NCI-H2081 (cell line): ENCODE results near the gene LRP8.
"Not testable (repeated sequence)": the region's sequence is repeated elsewhere in the genome, so short reads cannot be mapped to it uniquely, and the experiment has no call there.

Source experiments
- DNase-seq, 2 experiments: peaks; one replicate each; lab custom pipeline; 2025; lab: John Stamatoyannopoulos, UW

Gene LRP8

GRCh38 chr1:53284224-53285020 lies 43.4 kb downstream of the LRP8 start:
- no peak for DNase-seq

- not testable (repeated sequence) for DNase-seq
These were observed 44.7 kb downstream of the LRP8 start for GRCh38 chr1:53283156-53283555.

- DNase-seq = no peak
These were observed 46.7 kb downstream of the LRP8 start for GRCh38 chr1:53281133-53281532.

GRCh38 chr1:53280496-53280895 lies 47.4 kb downstream of the LRP8 start:
- no peak for DNase-seq

DNA sequence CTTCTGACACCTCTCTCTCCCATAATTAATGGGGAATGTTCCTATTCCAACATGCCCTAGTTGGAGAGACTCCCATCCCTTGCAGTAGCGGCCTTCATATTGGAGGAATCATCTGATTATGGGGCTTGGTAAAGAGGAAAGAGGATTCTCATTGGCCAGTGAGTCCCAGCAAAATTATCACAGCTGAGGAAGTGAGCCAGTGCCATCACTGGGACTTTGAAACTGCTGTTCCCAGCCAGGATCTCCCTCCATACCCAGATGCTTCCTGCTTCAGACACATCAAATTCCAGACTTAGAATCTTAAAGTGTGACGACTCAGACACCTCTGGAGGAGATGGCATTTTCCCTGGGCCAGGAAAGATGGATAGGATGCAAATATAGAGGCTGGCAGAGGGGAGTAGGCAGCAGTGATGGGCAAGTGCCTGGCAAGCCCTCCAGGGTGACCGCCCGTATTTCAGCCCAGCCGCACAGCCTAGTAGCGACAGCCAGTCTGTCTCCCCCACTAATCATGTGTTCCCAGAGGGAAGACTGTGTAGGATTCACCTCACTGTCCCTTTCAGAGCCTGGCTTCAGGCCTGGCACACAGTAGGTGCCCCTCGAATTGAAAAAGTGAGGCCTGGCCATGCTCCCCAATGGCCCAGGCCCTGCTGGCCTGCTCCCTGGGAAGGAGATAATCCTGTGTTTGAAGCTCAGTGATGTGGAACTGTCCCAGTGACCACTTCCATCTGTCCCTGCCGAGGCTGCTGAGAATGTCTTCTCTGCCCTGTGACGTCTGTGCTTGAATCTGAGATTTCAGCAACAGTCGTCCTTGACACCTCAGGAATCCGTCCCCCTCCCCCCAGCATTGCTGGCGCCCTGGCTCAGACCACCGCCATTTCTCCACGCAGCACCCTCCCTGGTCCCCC lies 48.3 kb downstream of the LRP8 start:
- DNase-seq = no peak

DNA sequence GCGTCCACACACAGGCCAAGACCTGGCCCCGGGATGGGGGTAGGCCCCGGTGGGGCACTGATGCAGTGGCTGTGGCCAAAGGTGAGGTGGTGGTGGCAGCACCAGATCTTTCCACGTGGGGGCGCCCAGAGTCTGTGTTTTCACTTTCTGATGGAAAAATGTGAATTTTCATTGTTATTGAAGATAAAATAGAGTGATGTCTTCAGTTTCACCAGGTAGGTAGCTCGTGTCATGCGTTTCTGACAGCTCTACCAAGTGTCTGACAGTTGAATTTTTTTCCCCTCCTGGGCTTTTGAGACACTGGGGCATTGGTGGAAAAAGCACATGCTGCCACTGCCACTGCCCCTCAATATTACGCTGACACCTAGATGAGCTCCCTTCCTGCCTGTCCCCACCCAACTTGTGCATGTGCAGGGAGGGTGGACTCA lies 49.6 kb downstream of the LRP8 start:
- DNase-seq = peak; percentile 8 to 10

DNA sequence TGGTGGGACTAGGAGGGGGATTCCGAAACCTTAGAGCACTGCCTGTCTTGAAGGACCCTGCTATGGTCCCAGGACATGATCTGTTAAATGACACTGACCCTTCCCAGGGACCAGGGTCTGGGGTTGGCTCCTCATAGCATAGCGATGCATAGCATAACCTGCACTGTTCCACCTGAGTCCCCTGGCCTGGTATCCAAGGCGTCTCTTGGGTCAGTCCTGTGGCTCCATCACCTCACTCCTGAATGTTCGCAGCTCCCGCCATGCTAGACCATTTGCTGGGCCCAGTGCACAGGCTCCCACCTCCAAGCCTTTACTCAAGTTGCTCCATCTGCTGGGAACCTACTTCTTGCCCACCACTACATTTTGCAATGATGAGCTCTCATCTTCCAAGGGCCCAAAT lies 50.5 kb downstream of the LRP8 start:
- no peak for DNase-seq

DNA sequence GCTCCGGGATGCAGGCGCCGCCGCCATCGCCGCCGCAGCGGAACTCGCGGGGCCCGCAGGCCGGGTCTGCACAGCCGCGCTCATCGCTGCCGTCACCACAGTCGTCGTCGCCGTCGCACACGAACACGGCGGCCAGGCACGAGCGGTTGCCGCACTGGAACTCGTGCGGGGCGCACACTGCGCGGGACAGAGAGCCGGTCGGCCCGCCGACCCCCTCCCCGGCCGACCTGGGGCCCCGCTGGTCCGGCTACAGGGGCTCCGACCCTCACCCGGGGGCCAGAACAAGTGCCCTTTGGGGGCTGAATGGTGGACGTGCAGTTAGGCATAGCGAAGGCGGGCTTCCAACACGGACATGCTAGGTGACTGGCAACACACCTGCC lies 51.0 kb downstream of the LRP8 start:
- no peak for DNase-seq

DNA sequence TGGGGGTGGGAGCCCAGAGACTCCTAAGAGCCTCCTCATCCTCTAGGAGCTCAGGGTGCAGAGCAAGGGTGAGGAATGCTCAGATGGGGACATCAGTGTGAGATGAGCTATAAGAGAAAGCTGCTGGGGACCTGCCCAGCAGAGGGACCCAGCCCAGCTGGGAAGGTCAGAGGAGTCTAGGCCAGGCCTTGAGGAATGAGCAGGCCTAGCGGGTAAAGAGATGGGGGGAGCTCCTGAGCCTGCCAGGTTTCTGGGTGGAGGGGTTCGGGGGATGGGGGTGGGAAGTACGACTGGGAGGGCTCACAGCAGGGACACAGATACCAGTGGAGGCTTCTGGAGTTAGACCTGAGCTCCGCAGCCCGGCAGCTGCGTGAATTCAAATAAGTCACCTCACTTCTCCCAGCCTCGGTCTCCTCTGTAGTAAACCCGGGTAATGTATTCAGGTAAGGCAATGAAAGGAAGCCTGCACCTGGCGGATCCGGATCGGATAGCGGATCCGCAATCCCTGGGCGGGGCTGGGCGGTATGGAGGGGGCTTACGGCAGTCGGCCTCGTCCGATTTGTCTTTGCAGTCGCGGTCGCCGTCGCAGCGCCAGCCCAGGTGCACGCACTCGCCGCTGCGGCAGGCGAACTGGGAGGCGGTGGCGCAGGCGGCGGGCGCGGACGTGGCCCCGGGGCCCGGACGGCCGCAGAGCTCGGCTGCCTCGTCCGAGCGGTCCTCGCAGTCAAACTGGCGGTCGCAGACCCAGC lies 51.5 kb downstream of the LRP8 start:
- no peak for DNase-seq

DNA sequence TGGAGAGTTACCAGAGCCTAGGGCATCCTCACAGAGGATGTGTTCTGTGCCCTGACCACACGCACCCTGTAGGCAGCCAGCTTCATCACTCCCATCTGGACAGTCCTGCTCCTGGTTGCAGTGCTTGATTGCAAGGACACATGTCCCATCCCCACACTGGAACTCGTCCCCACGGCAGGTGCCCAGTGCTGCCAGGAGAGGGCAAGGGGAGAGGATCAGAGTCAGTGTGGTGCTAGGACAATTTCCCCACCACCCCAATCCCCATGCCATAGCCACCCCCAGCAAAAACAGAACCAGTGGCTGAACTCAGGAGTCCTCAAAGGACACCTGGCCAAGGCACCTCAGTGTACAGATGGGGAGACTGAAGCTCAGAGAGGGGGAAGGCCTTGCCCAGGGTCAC lies 52.3 kb downstream of the LRP8 start:
- no peak for DNase-seq

GRCh38 chr1:53274541-53275185 lies 53.2 kb downstream of the LRP8 start:
- no peak for DNase-seq

GRCh38 chr1:53274026-53274425 lies 53.8 kb downstream of the LRP8 start:
- no peak for DNase-seq

GRCh38 chr1:53273526-53273925 lies 54.3 kb downstream of the LRP8 start:
- no peak for DNase-seq

DNA sequence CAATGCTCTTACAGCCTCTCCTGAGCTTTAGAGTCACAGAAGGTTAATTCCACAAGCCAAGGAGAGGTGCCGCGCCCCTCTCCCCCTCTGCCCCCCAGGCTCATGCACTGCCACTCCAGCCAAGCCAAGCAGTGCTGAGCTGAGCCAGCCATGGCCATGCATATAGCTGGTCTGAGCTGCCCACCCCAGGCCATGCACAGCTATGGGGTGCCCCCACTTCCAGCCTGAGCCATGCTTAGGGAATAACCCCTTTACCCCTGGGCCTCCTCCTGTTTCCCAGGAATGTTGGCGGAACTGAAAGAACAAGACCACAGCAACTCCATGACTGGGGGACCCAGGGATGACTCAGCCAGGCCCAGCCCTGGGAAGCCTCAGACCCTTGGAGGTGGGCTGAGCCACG lies 55.5 kb downstream of the LRP8 start:
- no peak for DNase-seq

DNA sequence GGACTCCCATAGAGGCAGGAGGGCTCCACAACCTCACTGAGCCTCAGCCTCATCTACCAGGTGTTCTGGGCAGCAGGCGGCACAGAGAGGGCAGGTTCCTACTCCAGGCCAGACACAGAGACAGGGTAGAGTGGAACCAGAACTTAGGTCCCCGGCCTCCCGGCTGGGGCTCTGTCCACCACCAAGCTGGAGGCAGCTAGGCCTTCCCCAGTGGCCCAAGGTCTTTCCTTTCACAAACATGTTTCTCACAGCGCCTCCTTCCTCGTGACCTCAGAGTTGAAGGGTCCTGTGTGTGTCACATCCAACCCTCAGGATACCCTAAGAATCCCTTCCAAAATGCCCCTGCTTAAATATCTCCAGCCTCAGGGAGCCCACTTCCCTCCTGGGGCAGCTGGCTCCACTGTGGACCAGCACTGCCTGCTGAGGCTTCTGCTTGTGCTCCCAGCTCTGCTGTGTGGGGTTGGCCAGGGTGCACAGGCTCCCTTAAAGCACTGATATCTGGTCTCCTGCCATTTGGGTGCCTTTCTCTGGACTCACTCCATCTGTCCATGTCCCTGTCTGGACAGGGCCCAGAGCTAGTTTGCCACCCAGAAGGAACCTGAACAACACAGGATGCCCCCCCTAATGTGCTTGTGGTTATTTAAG lies 56.3 kb downstream of the LRP8 start:
- no peak for DNase-seq

- DNase-seq = no peak
These were observed 57.0 kb downstream of the LRP8 start for GRCh38 chr1:53270873-53271272.

GRCh38 chr1:53270107-53270506 lies 57.8 kb downstream of the LRP8 start:
- no peak for DNase-seq

DNA sequence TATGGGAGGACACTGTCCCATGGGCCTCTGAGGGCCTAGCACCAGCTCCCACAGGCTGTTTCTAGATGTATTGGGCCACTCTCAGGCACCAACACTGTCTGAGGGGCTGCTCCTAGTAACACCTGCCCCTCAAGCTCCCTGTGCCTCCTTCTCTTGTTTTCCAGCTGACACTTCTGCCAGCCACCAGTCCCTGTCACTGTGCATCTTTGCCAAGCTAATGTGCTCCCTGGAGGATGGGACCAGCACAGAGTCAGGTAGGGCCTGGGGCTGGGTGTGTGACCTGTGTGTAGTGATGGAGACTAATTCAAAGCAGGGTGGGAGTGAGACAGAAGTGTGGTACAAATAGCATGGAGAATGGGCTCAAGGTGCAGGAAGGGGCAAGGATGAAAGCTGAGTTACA lies 60.1 kb downstream of the LRP8 start:
- DNase-seq = no peak

GRCh38 chr1:53266038-53266437 lies 61.8 kb downstream of the LRP8 start:
- DNase-seq = no peak

DNA sequence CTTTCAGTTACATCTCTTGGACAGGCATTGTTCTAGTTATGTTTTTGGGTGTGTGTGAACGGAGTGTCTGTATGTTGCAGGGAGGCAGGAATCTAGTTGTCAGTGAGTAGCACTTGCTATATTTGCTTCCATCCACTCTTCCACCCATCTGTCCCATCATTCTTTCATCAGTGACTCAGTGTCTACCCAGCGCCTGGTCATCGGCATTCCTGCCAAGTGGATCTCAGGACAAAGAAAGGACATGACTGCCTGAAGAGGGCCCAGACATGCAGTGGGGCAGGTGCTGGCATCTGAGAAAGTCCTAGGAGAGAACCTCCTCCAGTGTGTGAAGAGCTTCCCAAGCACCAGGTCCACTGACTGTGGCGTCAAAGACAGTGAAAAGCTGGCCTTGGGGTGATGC lies 62.3 kb downstream of the LRP8 start:
- DNase-seq = no peak

GRCh38 chr1:53264048-53264447 lies 63.8 kb downstream of the LRP8 start:
- no peak for DNase-seq
